Activated T-helper 1 cell treated with Interleukin-2 at 50 U/mL for 16 hours (primary cell): ENCODE measurements around the gene PTPRK.
"Not testable (repeated sequence)": the region's sequence is repeated elsewhere in the genome, so short reads cannot be mapped to it uniquely, and the experiment has no call there.

Experiments
- DNase-seq: peaks from one replicate; pipeline ENCODE4 v3.0.0-alpha.2; 2020; ENCODE audit warnings: low read depth

Gene PTPRK

DNA sequence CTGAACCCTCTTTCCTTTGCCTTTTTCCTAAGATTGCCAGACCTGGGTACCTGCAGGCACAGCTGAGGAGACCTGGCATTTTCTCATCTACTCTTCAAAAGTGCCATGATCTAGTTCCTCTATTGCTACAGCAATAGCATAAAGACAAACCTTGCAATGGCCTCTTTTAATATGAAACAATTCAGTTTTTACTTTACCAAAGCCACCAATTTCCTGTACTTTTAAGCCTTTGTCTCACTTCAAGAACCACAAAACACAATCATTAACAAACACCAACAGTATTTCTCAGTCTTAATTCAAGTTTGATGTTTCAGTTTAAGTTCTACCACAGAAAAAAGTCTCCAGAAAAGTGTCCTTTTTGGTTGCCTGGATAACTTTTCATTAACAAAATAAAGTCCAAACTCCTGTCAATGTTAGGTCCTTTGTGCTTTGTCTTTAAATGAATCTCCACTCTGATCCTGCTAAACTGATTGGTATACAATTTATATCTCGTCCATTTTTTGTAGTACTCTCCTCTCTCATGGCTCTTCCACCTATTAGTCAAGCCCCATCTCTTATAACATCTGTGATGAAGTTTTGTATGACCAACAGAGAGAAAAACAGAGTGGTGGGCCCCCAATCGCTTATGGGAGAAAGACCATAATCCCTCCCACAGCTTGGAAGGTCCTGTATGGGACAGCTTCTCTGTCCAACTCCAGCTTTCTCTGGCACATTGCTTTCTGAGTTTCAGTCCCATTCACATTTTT, 569.1 kb downstream of the PTPRK start:
- no peak for DNase-seq

DNA sequence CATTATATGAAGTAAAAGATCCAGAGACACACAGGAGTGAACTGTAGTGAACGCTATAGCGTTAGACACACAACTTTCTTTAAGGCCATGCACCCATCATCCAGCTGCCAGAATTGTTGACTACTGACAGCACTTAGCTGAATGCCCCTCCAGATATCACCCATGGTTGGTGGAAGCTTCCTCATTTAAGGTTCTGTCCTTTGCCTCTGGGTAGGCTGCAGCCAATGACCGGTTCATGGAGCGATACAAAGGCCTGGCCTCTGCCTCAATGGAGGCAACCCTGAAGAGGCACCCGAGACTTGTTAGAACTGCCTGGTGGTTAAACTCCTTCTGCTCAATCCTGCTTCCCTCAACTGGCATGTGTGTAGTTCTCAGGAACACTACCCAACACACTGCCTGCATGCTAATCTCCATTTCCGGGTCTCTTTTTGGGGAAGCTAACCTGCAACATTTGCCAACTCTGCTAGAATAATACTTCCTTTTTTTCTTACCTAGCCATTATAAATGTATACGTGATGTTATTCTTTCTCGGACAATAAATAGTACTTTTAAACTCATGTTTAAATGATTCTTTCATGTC, 569.7 kb downstream of the PTPRK start:
- no peak for DNase-seq

GRCh38 chr6:127949251-127949650, 571.1 kb downstream of the PTPRK start:
- DNase-seq, result no peak

GRCh38 chr6:127946388-127946787, 574.0 kb downstream of the PTPRK start:
- no peak for DNase-seq

DNA sequence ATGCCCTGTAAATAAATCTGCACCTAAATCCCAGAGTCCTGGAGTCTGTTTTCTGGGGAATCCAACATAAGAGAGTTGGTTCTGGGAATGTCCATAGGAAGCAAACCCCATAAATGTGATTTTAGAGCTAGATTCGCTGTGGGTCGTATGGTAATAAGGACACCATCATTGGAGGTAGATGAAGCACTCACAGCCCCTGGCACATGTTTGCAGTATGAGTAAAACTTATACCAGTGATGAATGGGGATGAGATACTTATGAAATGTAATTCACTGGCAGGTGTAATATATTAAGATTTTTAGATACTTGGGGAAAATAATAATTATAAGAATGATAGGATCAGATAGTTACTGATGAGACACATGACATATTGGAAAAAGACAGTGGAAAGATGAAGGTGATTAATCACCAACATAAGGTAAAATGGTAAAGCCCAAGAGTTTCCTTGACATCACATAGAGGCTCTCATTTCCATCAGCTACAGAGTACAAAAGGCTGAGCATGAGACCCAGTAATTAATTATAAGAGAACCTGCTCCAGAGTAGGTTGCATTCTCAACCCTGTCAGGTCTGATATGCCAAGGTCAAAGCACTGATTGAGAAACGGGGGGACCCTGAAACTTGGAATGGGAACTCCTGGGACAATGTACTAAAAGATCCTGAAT, 574.8 kb downstream of the PTPRK start:
- DNase-seq, result no peak

DNA sequence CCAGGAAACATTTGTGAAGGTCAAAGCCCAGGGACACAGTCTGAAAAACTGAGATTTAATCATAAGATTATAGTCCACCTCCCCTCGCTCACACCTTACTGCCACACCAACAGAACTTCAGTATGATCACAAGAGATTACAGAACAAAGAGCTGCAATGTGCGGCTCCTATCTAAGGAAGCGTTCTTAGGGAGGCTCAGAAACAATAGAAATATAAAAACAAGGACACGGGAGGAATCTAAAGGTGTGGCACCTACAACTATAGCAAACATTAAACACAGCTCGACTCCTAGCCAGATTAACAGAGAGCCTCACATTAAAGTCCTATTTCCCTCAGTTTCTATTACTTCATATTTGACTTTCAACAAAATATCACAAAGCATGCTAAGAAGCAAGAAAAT, 579.2 kb downstream of the PTPRK start:
- DNase-seq, result no peak

DNA sequence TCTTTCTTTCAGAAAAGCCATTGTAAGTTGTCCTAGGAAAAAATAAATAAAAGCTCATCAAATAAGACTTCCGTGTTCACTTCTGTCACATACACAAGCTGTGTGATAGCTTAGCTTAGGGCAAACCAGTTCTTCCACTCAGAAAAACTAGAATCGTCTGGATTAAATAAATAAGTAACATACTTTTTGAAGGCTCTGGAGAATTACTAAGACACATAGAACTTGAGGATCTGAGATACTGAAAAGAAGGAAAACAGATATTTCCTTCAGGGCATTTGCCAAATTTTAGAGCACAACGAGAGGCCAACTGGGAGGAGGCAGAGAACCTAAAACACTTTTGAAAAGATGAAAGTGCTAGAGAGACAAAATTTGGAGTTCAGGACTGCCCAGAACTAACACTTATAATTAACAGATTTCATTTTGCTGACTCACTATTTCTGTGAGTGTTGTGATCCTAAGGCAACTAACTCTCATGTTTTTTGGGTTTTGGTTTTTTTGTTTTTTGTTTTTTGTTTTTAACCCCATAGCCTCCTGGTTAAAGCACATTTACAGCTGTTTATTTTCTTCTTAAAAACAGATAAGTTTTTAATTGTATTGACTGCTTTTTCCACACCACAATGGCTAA, 580.8 kb downstream of the PTPRK start:
- DNase-seq, result no peak

DNA sequence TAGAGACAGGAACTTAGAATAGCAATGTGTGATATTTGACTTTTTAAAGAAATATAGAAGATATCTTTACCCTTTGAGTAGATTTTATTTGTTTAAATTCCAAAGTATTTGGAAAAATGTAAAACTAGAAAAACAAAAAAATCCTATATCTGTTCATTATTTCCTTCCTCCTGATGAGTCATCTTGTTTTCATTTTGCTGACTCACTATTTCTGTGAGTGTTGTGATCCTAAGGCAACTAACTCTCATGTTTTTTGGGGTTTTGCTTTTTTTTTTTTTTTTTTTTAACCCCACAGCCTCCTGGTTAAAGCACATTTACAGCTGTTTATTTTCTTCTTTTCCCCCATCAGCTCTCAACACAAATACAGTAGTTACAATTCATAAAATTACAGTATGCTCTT, 581.7 kb downstream of the PTPRK start:
- no peak for DNase-seq

- no peak for DNase-seq
Observed at GRCh38 chr6:127937747-127938146, 582.7 kb downstream of the PTPRK start.

- no peak for DNase-seq
Observed at GRCh38 chr6:127937102-127937501, 583.3 kb downstream of the PTPRK start.

DNA sequence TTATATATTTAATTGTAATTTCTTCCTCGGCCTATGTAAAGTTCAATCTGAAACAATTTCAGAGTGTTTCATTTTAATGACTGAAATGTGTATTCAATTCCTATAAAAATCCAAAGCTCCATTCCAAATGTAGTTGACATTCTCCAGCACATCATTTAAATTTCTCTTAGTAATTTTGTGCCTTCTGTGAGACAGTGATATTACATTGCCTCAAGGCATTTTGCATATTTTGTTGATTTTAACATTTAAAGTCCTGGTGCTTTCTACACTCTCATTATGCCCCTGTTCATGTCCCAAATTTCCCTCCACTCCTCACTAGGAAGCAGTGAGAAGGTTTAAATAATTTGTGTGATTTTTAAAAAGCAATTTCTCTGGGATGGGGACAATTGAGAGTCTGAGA, 585.4 kb downstream of the PTPRK start:
- DNase-seq, result no peak

DNA sequence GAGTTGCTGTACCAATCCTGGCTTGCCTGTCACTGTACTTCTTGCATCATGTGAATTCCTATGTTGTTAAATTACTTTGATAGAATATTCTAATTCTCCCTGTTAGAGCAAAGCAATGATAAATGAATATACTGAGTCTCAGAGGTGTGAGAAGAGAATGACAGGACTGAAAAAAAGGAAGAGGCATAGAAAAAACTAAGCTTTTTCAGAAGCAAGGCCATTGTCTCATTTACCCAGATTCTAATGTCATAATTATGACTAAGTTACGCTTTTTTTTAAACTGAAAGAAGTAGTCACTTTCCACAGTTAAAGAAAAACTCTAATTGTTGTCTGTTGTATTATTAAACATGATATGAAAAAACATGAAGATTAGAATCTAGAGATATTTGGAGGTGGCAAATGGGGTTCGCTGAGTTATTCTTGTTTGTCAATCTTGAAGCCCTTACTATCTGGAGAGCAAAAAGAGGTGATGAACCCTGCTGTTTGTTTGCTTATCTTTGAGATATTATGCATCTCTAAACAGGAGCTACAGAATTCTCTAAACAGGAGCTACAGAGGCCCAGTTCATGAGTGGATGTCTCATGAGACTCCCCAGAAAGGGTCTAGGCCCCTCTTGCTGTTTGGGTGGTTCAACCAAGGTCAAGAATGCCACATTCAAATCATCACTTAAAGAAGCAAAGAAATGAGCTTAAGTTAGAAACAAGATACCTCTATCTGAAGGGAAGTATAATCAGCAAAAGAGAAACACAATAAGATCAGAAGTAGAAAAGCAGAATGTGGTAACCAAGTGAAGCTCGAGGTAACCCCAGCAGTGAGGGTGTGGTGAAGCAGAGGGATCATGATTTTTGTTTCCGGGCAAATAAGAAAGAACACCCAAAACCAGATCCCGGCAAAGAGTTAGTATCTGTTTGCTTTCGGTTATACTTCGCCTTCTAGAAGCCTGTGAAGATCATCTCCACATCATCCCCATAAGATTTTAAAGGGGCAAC, 586.3 kb downstream of the PTPRK start:
- DNase-seq, result peak; percentile 7

DNA sequence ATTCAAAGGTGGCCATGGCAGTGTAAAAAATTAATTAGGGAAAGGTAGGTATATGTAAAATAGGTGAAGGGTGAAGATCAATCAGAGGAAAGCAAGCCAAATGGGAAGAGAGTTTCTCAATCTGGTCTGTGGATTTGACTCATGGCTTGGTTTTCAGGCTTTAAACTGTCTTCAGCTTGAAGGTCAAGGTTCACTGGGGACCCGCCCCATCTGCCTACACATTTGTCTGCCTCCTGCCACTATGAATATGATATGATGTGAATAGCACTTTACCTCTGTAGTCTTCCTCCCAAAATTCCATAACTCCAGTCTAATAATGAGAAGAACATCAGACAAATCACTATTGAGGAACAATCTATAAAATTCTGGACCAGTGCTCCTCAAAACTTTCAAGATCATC, 587.3 kb downstream of the PTPRK start:
- no peak for DNase-seq

DNA sequence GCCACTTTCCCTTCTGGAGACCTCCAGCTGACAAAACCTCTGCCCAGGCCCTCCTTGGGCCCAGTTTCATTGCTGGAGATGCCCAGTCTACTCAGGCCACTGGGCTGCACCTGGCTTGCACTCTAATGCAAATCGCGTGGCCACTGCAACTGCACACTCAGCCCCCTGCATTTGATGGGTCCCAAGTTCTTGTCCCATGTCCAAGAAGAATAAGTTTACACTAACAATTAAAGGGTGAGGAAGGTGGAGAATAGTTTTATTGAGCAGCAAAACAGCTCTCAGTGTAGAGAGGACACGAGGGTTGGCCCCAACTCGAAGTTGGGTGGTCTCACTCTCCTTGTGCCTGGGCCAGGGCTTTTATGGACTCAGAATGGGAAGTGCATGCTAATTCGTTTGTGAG, 587.7 kb downstream of the PTPRK start:
- no peak for DNase-seq

DNA sequence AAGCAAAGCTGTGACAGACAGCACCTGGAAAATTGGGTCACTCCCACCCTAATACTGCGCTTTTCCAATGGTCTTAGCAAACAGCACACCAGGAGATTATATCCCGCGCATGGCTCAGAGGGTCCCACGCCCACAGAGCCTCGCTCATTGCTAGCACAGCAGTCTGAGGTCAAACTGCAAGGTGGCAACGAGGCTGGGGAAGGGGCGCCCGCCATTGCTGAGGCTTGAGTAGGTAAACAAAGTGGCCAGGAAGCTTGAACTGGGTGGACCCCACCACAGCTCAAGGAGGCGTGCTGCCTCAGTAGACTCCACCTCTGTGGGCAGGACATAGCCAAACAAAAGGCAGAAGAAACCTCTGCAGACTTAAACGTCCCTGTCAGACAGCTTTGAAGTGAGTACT, 594.0 kb downstream of the PTPRK start:
- not testable (repeated sequence) for DNase-seq

GRCh38 chr6:127924440-127924839, 596.0 kb downstream of the PTPRK start:
- DNase-seq, result no peak

DNA sequence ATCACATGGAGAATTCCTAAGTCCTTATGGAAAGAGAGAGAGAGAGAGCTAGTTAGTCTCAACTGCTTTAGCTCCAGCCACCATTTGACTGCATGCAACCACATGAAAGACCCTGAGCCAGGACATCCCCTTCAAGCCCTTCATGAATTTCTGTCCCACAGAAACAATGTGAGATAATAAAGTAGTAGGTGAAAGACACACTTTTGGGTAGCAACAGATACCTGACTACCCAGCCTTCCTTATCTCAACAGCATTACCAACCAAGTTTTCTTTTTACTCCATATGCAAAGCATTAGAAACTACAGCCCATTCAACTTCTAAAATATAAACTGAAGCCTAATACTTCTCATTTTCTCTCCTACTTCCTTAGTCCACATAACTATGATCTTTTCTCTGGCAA, 596.4 kb downstream of the PTPRK start:
- DNase-seq, result no peak

DNA sequence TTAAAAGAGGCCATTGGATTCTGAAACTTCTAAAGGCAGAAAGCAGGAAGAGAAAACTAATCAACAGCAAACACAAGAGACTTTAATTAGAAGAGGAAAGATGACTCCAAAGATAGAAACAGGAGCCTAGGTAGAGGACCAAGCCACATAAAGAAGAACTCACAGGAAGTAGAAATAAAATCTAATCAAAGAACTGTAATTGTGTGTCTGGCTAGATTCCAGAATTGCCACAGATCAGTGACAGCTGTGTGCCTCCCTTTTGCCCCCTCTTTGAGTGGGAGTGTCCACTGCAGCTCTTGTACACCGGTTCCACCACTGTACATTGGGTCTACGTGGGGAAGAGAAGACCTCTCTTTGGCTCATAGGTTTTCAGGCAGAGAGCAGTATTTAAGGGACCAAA, 597.3 kb downstream of the PTPRK start:
- no peak for DNase-seq

DNA sequence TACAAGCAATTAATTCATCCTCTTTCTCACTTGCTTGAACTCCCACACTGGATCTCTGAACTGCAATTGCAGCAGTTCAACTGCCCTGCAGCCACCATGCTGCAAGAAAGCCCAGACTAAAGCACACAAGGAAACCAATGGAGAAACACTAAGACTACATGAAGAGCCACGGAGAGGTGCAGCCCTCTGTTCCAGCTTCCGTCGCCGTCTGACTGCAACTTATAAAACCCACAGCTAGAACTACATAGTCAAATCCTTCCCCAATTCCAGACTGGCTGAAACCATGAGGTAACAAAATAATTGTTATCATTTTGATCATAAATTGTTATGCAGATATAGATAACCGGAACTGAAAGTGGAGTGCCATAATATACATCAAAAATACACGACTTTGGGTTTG, 598.4 kb downstream of the PTPRK start:
- DNase-seq, result no peak

DNA sequence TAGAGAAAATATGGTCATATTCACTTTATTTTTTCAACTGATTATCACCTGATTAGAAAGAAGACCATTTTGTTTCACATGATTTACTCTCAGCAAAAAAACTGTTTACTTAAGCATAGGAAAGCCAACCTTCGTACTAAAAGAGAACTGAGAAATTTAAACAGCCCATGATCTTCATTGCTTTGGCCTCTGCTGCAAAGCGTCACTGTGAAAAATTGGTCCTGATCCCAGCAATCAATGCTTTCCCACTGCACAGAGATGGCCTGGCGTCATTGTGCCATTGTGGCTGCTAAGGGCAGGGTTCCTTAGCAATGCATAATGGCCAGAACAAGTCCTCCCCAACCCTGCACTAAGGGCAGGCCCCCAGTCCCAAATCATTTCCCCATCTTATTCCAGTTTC, 599.6 kb downstream of the PTPRK start:
- DNase-seq, result no peak
